HUES48 (cell line): ENCODE results near the gene NCLN.
"Not testable (repeated sequence)": the region's sequence is repeated elsewhere in the genome, so short reads cannot be mapped to it uniquely, and the experiment has no call there.

Experiments
- H3K27ac ChIP-seq: one replicate; pipeline ENCODE4 v1.7.0; 2013; ENCODE audit warnings: low read depth, low read length, inconsistent platforms
- H3K27me3 ChIP-seq: 2 replicates; pipeline ENCODE4 v1.6.1; 2013; ENCODE audit warnings: mild to moderate bottlenecking, low read length; ENCODE audit not compliant: control insufficient read depth, insufficient read depth
- H3K36me3 ChIP-seq: 2 replicates; pipeline ENCODE4 v1.6.1; 2013; ENCODE audit warnings: low read length; ENCODE audit not compliant: control insufficient read depth, insufficient read depth
- H3K4me1 ChIP-seq: 2 replicates; pipeline ENCODE4 v1.6.1; 2013; ENCODE audit warnings: mild to moderate bottlenecking, low read length; ENCODE audit not compliant: control insufficient read depth, insufficient read depth
- H3K4me3 ChIP-seq: 2 replicates; pipeline ENCODE4 v1.5.1; 2013; ENCODE audit warnings: mild to moderate bottlenecking, low read depth, low read length
- H3K9ac ChIP-seq: 2 replicates; pipeline ENCODE4 v1.6.1; 2013; ENCODE audit warnings: mild to moderate bottlenecking, low read depth, low read length, moderate library complexity
- H3K9me3 ChIP-seq: 2 replicates; pipeline ENCODE4 v1.6.1; 2013; ENCODE audit warnings: low read length; ENCODE audit not compliant: control insufficient read depth, insufficient read depth

Gene NCLN

DNA sequence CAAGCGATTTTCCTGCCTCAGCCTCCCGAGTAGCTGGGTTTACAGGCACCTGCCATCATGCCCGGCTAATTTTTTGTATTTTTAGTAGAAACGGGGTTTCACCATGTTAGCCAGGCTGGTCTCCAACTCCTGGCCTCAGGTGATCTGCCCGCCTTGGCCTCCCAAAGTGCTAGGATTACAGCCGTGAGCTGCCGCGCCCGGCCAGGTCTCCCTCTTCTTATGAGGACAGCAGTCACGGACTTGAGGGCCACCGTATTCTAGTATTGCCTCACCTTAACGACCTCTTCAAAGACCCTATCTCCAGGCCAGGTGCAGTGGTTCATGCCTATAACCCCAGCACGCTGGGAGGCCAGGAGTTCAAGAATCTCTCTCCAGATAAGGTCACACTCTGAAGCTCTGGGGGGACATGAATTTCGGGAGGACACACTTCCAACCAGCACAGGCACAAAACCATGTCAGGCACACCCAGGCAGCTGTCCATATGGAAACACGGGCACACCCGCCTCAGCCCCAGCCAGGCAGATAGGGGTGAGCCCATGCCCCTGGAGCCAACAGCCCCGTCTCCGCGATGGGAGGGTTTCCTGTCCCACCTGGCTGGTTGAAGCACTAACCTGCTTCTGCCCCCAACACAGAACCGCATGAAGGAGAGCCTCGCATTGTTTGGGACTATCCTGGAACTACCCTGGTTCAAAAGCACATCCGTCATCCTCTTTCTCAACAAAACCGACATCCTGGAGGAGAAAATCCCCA lies 28.5 kb upstream of the NCLN start:
- Histone ChIP-seq H3K9me3 (no peaks in the 10 kb centered on the region), H3K27me3 (no peaks in the 10 kb centered on the region), H3K27ac (no peak overlapping the region), H3K4me1 (no peaks in the 10 kb centered on the region), H3K9ac (no peak overlapping the region), H3K4me3 (no peak overlapping the region), H3K36me3 (no peaks in the 10 kb centered on the region)

GRCh38 chr19:3159565-3159964 lies 26.2 kb upstream of the NCLN start:
- H3K27ac ChIP-seq, result no peak overlapping the region

DNA sequence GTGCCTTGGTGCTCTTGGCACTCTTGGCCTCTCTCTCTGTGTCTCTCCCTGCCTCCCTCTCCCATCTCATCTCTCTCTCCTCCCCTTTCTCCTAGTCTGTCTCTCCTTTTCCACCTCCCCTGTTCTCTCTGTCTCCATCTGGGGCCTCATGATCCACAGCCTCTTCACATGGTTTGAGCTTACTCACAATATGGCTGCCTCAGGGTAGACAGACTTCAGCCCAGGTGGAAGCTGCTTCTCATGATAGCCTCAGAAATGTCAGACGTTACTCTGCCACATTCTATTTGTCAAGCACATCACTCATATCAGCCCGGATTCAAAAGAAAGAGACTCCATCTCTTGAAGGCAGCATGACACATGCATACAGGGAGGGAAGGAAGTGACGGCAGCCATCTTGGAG lies 25.5 kb upstream of the NCLN start:
- H3K9ac ChIP-seq, result no peak overlapping the region
- no peaks in the 10 kb centered on the region for H3K9me3 ChIP-seq
- no peaks in the 10 kb centered on the region; the same call in 1 of the 2 replicates for H3K27me3 ChIP-seq
- H3K4me3 ChIP-seq, result no peak overlapping the region
- H3K27ac ChIP-seq, result no peak overlapping the region
- H3K4me1 ChIP-seq, result no peaks in the 10 kb centered on the region; the same call in 1 of the 2 replicates
- H3K36me3 ChIP-seq, result no peaks in the 10 kb centered on the region

More at GRCh38 chr19:3159565-3159964, 26.2 kb upstream of the NCLN start:
- H3K9ac ChIP-seq, result no peak overlapping the region
- H3K4me1 ChIP-seq, result no peaks in the 10 kb centered on the region; the same call in 1 of the 2 replicates
- no peaks in the 10 kb centered on the region for H3K9me3 ChIP-seq
- no peaks in the 10 kb centered on the region for H3K36me3 ChIP-seq
- no peak overlapping the region for H3K4me3 ChIP-seq
- H3K27me3 ChIP-seq, result no peaks in the 10 kb centered on the region; the same call in 1 of the 2 replicates

GRCh38 chr19:3161453-3161852 lies 24.3 kb upstream of the NCLN start:
- Histone ChIP-seq H3K27me3 (no peaks in the 10 kb centered on the region; the same call in 1 of the 2 replicates), H3K4me3 (no peak overlapping the region), H3K27ac (no peak overlapping the region), H3K4me1 (no peaks in the 10 kb centered on the region; the same call in 1 of the 2 replicates), H3K9me3 (no peaks in the 10 kb centered on the region), H3K36me3 (no peaks in the 10 kb centered on the region), H3K9ac (no peak overlapping the region)

- Histone ChIP-seq H3K9ac (no peak overlapping the region), H3K4me1 (no peaks in the 10 kb centered on the region; the same call in 1 of the 2 replicates), H3K27ac (no peak overlapping the region), H3K27me3 (no peaks in the 10 kb centered on the region; the same call in 1 of the 2 replicates), H3K9me3 (no peaks in the 10 kb centered on the region), H3K36me3 (no peaks in the 10 kb centered on the region), H3K4me3 (no peak overlapping the region)
Measured at GRCh38 chr19:3162418-3163229, 23.1 kb upstream of the NCLN start.

- Histone ChIP-seq H3K27ac (no peak overlapping the region), H3K36me3 (no peaks in the 10 kb centered on the region), H3K27me3 (no peaks in the 10 kb centered on the region; the same call in 1 of the 2 replicates), H3K4me1 (no peaks in the 10 kb centered on the region; the same call in 1 of the 2 replicates), H3K9ac (peak overlapping the region; percentile 48; the same call in 1 of the 2 replicates), H3K4me3 (peak overlapping the region; percentile 65), H3K9me3 (no peaks in the 10 kb centered on the region)
Measured at GRCh38 chr19:3163230-3163886, 22.4 kb upstream of the NCLN start.

DNA sequence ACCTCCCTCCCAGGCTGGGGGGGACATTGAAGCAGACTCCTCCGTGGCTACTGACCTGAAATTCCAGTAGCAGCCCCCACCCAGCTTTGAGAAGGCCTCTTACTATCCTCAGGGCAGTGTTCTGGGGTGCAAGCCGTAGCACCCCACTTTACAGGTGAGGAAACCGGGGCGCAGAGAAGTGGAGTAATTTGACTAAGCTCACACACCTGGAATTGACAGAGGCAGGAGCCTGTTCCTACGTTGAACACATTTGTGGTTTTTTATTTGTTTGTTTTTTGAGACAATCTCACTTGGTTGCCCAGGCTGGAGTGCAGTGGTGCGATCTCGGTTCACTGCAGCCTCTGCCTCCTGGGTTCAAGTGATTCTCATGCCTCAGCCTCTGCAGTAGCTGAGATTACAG lies 21.8 kb upstream of the NCLN start:
- Histone ChIP-seq H3K27me3 (no peaks in the 10 kb centered on the region; the same call in 1 of the 2 replicates), H3K9me3 (no peaks in the 10 kb centered on the region), H3K27ac (no peak overlapping the region), H3K36me3 (no peaks in the 10 kb centered on the region), H3K4me3 (peak overlapping the region; percentile 65), H3K9ac (no peak overlapping the region), H3K4me1 (no peaks in the 10 kb centered on the region; the same call in 1 of the 2 replicates)

DNA sequence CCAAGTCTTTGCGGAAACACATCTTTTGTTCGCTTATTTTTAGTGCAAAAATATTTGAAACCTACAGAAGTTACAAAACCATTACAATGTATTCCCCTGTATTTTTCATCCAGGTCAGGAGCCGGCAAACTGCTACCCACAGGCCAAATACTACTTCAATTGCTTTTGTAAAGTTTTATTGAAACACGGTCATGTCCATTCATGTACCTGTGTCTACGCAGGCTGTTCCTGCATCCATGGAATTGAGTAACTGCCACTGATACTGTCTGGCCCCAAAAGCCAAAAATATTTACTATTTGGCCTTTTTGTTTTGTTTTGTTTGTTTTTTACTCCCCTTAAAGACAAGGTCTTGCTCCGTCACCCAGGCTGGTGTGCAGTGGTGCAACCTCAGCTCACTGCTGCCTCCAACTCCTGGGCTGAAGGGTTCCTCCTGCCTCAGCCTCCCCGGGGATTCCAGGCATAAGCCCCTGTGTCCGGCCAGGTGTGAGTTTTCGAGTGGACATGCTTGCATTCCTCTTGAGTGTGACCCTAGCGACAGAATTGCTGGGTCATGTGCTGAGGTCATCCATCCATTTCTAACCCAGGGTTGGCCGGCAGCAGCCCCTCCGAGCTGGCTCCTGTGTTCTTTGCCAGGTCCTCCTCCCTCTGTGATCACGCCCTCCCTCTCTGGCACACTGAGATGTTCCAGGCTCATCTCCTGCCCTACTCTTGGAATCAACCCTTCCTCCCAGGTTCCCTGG lies 18.0 kb upstream of the NCLN start:
- Histone ChIP-seq H3K4me3 (no peak overlapping the region), H3K4me1 (no peaks in the 10 kb centered on the region; the same call in 1 of the 2 replicates), H3K27me3 (no peaks in the 10 kb centered on the region; the same call in 1 of the 2 replicates), H3K9me3 (no peaks in the 10 kb centered on the region), H3K9ac (no peak overlapping the region), H3K36me3 (no peaks in the 10 kb centered on the region), H3K27ac (no peak overlapping the region)

GRCh38 chr19:3171894-3172672 lies 13.6 kb upstream of the NCLN start:
- Histone ChIP-seq H3K27me3 (no peaks in the 10 kb centered on the region), H3K4me1 (no peaks in the 10 kb centered on the region), H3K9ac (no peak overlapping the region), H3K9me3 (no peaks in the 10 kb centered on the region), H3K4me3 (no peak overlapping the region), H3K36me3 (no peaks in the 10 kb centered on the region), H3K27ac (no peak overlapping the region)

DNA sequence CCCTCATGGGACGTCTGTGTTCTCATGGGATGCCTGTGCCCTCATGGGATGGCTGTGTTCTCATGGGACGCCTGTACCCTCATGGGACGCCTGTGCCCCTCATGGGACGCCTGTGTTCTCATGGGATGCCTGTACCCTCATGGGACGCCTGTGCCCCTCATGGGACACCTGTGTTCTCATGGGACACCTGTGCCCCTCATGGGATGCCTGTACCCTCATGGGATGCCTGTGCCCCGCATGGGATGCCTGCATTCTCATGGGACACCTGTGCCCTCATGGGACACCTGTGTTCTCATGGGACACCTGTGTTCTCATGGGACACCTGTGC lies 13.1 kb upstream of the NCLN start:
- not testable (repeated sequence) for H3K27ac ChIP-seq, H3K4me3 ChIP-seq, H3K36me3 ChIP-seq, H3K4me1 ChIP-seq, H3K27me3 ChIP-seq, H3K9ac ChIP-seq, H3K9me3 ChIP-seq
